ENCODE measurements around the gene PRR33. TPM values are rescaled to one million over a fixed set of nuclear protein-coding genes. Genes with fewer than 3 reads are reported as not detected.

PRR33 gene
- total RNA-seq, 2 donors from 2014 or later, result not detected

- DNase-seq, result no peak
- Histone ChIP-seq H3K27me3 (no peaks in the 10 kb centered on the region), H3K4me3 (no peak overlapping the region), H3K27ac (no peak overlapping the region), H3K9me3 (no peaks in the 10 kb centered on the region), H3K4me1 (no peaks in the 10 kb centered on the region), H3K36me3 (replicated peaks in 1 of 2; ENCODE audit: insufficient read depth in 1 of 2, low read depth in 2 of 2) (no peaks in the 10 kb centered on the region)
- TF ChIP-seq, protein P1, sequence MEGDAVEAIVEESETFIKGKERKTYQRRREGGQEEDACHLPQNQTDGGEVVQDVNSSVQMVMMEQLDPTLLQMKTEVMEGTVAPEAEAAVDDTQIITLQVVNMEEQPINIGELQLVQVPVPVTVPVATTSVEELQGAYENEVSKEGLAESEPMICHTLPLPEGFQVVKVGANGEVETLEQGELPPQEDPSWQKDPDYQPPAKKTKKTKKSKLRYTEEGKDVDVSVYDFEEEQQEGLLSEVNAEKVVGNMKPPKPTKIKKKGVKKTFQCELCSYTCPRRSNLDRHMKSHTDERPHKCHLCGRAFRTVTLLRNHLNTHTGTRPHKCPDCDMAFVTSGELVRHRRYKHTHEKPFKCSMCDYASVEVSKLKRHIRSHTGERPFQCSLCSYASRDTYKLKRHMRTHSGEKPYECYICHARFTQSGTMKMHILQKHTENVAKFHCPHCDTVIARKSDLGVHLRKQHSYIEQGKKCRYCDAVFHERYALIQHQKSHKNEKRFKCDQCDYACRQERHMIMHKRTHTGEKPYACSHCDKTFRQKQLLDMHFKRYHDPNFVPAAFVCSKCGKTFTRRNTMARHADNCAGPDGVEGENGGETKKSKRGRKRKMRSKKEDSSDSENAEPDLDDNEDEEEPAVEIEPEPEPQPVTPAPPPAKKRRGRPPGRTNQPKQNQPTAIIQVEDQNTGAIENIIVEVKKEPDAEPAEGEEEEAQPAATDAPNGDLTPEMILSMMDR (IDR thresholded peaks at IDR 0.05), result no peak
- no peak for TF ChIP-seq POLR2A (IDR thresholded peaks at IDR 0.05)
- WGBS, 2 donors, result 93 to 100% methylated on average over 2 of the region's 2 CpGs
- ATAC-seq, result no peak
- intact Hi-C loops (cut with DNase I), result loop anchor here (1.0 to 2.0 kb wide), 2 partner anchors 21 to 22 kb away; no protein-coding TSS in a partner anchor
Measured at GRCh38 chr11:1915795-1916131, 24.1 kb upstream of the PRR33 start.

DNA sequence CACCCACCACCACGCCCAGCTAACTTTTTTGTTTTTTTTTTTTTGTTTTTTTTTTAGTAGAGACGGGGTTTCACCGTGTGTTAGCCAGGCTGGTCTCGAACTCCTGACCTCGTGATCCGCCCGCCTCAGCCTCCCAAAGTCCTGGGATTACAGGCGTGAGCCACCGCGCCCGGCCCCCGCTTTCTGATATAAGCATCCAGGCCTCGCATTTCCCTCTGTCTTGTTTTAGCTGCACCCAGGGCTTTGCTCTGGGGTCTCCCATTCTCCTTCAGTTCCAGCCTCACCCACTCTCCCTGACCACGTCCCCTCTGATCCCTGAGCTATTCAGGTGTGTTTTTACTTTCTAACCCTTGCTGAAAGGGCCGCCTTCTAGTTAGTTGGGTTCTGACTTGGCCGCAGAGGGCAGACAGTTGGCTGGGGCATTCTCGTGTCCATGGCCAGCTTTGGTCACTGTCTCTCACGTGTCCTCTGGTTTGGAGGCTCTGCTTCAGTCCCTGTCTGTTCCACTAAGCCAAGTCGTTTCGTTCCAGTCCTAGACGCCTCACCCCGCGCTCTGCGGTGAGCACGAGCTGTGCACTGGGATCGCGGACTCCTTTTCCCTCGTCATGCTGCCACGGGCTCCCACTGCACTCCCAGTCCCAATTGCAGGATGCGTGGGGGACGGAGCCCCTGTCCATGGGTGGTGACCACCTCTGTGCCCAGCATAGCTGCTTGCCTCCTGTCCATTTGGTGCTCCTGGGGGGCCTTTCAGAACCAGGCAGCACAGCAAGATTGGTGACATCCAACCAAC lies 21.8 kb upstream of the PRR33 start:
- Histone ChIP-seq H3K4me1 (no peaks in the 10 kb centered on the region), H3K27me3 (no peaks in the 10 kb centered on the region), H3K9me3 (no peaks in the 10 kb centered on the region), H3K36me3 (replicated peaks in 1 of 2; ENCODE audit: insufficient read depth in 1 of 2, low read depth in 2 of 2) (no peaks in the 10 kb centered on the region), H3K4me3 (no peak overlapping the region), H3K27ac (no peak overlapping the region)
- intact Hi-C loops (cut with DNase I), result loop anchor here (2.0 kb wide), 1 partner anchor 23 kb away; no protein-coding TSS in a partner anchor
- TF ChIP-seq, protein P1 (IDR thresholded peaks at IDR 0.05), result no peak
- no peak for TF ChIP-seq POLR2A (IDR thresholded peaks at IDR 0.05)
- WGBS, 2 donors, result 85 to 90% methylated on average over 31 of the region's 31 CpGs
- no peak for DNase-seq
- no peak for ATAC-seq

DNA sequence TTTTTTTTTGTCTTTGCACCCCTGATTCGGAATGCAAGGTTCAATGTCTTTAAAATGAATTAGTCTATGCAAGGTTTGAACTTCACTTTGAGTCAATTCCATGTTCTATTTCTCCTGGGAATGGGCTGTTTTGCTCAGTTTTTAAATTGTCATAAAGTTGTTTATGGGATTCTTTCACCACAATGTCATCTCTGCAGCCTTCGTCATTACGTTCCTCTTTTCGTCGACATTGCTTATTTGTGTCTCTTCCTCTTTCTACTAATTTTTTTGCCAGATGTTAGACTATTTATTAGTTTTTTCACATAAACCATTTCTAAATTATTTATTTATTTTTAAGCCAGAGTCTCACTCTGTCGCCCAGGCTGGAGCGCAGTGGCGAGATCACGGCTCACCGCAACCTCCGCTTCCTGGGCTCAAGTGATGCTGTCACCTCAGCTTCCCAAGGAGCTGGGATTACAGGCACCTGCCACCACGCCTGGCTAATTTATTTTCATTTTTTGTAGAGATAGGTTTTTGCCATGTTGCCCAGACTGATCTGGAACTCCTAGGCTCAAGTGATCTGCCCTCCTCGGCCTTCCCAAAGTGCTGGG lies 20.7 kb upstream of the PRR33 start:
- intact Hi-C loops (cut with DNase I), result no loop called here
- TF ChIP-seq, protein P1 (IDR thresholded peaks at IDR 0.05), result no peak
- TF ChIP-seq POLR2A (IDR thresholded peaks at IDR 0.05), result no peak
- H3K4me3 ChIP-seq, result no peak overlapping the region
- no peaks in the 10 kb centered on the region for H3K36me3 ChIP-seq (replicated peaks in 1 of 2; ENCODE audit: insufficient read depth in 1 of 2, low read depth in 2 of 2)
- H3K27ac ChIP-seq, result no peak overlapping the region
- 82 to 84% methylated on average over 13 of the region's 13 CpGs for WGBS, 2 donors
- DNase-seq, result no peak
- no peaks in the 10 kb centered on the region for H3K27me3 ChIP-seq
- no peak for ATAC-seq
- no peaks in the 10 kb centered on the region for H3K9me3 ChIP-seq
- no peaks in the 10 kb centered on the region for H3K4me1 ChIP-seq

GRCh38 chr11:1909524-1909923 lies 17.8 kb upstream of the PRR33 start:
- no peak overlapping the region for H3K27ac ChIP-seq
- intact Hi-C loops (cut with DNase I), result no loop called here
- TF ChIP-seq POLR2A (IDR thresholded peaks at IDR 0.05), result no peak
- TF ChIP-seq, protein P1 (IDR thresholded peaks at IDR 0.05), result no peak
- H3K9me3 ChIP-seq, result no peaks in the 10 kb centered on the region
- H3K4me3 ChIP-seq, result no peak overlapping the region
- no peaks in the 10 kb centered on the region for H3K36me3 ChIP-seq (replicated peaks in 1 of 2; ENCODE audit: insufficient read depth in 1 of 2, low read depth in 2 of 2)
- 83 to 85% methylated on average over 7 of the region's 7 CpGs for WGBS, 2 donors
- ATAC-seq (no peak), DNase-seq (no peak)
- H3K27me3 ChIP-seq, result no peaks in the 10 kb centered on the region
- no peaks in the 10 kb centered on the region for H3K4me1 ChIP-seq
